Right lobe of liver (tissue), 6 donors: ENCODE results near the gene EPN3. TPM values are rescaled to one million over a fixed set of nuclear protein-coding genes. Genes with fewer than 3 reads are reported as not detected.
A peak's percentile ranks its signal among the peaks of the same experiment; 100 is the strongest.

ENCODE experiments used
- ATAC-seq, 4 donors: fragments of 200-7000 bp; cut with Tn5 transposase; one replicate each; pipeline ENCODE4 v1.9.1; 2020; ENCODE audit warnings: mild to moderate bottlenecking in 4 of 4, moderate library complexity in 4 of 4
- DNase-seq, 3 donors: peaks; one replicate each; pipeline ENCODE4 v3.0.0-alpha.2; 2020
- H3K27ac ChIP-seq, 3 donors: fragments of 200-600 bp; one replicate each; pipeline ENCODE4 v1.8.0; 2022
- H3K27me3 ChIP-seq, 2 donors: fragments of 200-600 bp; one replicate each; pipeline ENCODE4 v1.8.0; 2022
- H3K36me3 ChIP-seq, 4 donors: fragments of 200-600 bp; sonication (generic) in 1 of 4; one replicate each; pipeline versions ENCODE4 v1.5.1 to v1.8.0; 2017 to 2022; ENCODE audit warnings: control low read depth in 1 of 4
- H3K4me1 ChIP-seq, 4 donors: fragments of 200-600 bp; sonication (generic) in 1 of 4; one replicate each; pipeline versions ENCODE4 v1.5.1 to v1.8.0; 2017 to 2022; ENCODE audit warnings: control low read depth in 1 of 4
- H3K4me3 ChIP-seq, 3 donors: fragments of 200-600 bp; one replicate each; pipeline ENCODE4 v1.8.0; 2022
- H3K9me3 ChIP-seq, 4 donors: fragments of 200-600 bp; sonication (generic) in 1 of 4; one replicate each; pipeline versions ENCODE4 v1.5.1 to v1.8.0; 2017 to 2022; ENCODE audit warnings: control low read depth in 1 of 4
- POLR2A ChIP-seq: fragments of 450-650 bp; IDR thresholded peaks from one replicate; pipeline ENCODE4 v1.6.1; 2017; ENCODE audit warnings: antibody characterized with exemption, mild to moderate bottlenecking
- WGBS: methylation state at CpG from one replicate; pipeline ENCODE4 v1.1.6; 2018; ENCODE audit warnings: low coverage, low lambda C conversion rate; ENCODE audit not compliant: insufficient coverage; ENCODE audit errors: missing lambda C conversion rate; 5-methylcytosine and 5-hydroxymethylcytosine counted together
- intact Hi-C, 2 donors: fragments of 100-400 bp; cut with DNase I; formaldehyde crosslinking; loops; one replicate each; pipeline versions ENCODE4 v1.11.2 to v1.14.1; 2022
- total RNA-seq, 6 experiments: library from RNA; depleted of rRNA in 2 of 6; stranded (reverse); fragments of >200 nt in 2 of 6; fragmentation: NEBNext Ultra II Directional in 3 of 6; extraction: Animal tissue kit (Norgen Biotek cat#: 25700) in 3 of 6; gene quantifications; one replicate each; pipeline versions ENCODE4 v1.1.0 to v1.2.4, GENCODE V29; 2016 to 2023
- TF ChIP-seq, protein P1 (sequence below), 4 donors: fragments of 200-600 bp in 3 of 4; fragments of 450-650 bp in 1 of 4; IDR thresholded peaks; one replicate each; pipeline versions ENCODE4 v1.5.1 to v1.8.0; 2016 to 2022; ENCODE audit warnings: antibody characterized with exemption in 4 of 4, mild to moderate bottlenecking in 2 of 4
- donor health status: DM: no; HTN: yes; CAD: no.
- donor health status: DM: no; HTN: no; CAD: no.
- donor health status: DM: no; HTN: no; CAD: no.
- donor health status: DM: no; HTN: yes; CAD: no.
- donor health status: DM: no; HTN: yes; CAD: no.

EPN3 gene
- total RNA-seq, 6 experiments from 2014 or later, result 0.06 to 0.27 TPM; not detected in 4

DNA sequence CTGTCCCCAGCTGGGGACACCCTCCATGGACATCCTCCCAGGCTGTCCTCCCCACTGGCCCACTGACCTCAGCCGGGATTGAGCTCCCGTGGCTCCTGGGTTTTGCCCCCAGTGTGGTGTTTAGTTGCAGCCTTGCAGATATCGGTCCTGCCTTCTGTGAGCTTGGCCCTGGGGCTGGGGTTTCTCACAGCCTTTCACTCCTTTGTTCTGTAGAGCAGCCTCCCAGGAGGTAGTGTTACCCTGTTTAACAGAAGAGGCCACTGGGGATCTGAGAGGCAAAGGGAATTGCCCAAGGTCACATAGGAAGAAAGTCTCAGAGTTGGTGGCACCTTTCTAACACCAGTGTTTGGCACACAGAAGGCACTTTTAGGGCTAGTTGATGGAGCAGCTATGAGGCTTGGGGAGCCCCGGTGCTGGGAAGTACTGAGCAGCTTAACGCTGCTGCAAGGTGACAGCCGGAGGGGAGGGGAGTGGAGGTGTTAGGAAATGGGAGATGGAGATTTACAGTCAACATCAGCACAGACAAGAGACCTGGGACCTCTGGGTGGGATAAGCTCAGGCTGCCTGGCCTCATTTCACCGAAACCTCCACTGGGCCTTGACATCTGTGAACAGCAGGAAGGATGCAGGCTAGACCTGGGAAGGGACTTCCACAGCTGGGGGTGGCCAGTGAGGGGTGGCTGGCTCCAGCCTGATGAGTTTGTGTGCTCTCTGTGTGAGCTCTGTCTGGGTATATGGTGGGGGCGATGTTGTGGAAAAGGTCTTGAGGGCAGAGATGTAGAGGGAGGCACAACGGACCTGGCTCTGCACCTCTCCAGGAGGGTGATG, 54.1 kb downstream of the EPN3 start:
- DNase-seq, result no peak
- no peak for TF ChIP-seq POLR2A
- TF ChIP-seq, protein P1, sequence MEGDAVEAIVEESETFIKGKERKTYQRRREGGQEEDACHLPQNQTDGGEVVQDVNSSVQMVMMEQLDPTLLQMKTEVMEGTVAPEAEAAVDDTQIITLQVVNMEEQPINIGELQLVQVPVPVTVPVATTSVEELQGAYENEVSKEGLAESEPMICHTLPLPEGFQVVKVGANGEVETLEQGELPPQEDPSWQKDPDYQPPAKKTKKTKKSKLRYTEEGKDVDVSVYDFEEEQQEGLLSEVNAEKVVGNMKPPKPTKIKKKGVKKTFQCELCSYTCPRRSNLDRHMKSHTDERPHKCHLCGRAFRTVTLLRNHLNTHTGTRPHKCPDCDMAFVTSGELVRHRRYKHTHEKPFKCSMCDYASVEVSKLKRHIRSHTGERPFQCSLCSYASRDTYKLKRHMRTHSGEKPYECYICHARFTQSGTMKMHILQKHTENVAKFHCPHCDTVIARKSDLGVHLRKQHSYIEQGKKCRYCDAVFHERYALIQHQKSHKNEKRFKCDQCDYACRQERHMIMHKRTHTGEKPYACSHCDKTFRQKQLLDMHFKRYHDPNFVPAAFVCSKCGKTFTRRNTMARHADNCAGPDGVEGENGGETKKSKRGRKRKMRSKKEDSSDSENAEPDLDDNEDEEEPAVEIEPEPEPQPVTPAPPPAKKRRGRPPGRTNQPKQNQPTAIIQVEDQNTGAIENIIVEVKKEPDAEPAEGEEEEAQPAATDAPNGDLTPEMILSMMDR (IDR thresholded peaks at IDR 0.05), result no peak
- intact Hi-C loops, result no loop called here
- 88% methylated on average over 4 of the region's 9 CpGs for whole genome bisulfite sequencing
- ATAC-seq, result no peak
- H3K27ac ChIP-seq, result no peak overlapping the region
- no peak overlapping the region for H3K4me3 ChIP-seq
- no peaks in the 10 kb centered on the region for H3K9me3 ChIP-seq
- no peaks in the 10 kb centered on the region for H3K36me3 ChIP-seq
- peaks cover 0 to 12% (median 0%) of the 10 kb centered on the region in 4 donors for H3K4me1 ChIP-seq
- no peaks in the 10 kb centered on the region for H3K27me3 ChIP-seq

DNA sequence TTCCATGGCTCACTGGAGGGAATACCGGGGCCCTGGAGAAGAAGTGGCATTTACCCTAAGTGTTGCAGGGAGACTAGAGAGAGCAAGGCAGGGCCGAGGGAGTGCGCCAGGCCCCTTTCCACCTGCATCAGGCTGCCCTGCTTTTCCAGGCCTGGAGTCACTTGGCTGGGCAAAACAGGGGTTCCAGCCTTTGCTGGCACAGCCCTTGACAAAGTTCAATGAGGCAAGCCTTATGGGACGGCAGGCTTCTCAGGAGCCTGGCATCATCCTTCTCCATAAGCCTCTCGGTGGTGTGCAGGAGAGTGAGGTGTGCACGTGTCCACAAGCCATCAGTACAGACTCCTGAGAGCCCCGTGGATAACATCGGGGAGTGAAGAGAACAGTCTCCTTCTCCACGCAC, 55.0 kb downstream of the EPN3 start:
- WGBS, result 72% methylated on average over 6 of the region's 9 CpGs
- Histone ChIP-seq H3K27me3 (no peaks in the 10 kb centered on the region), H3K9me3 (no peaks in the 10 kb centered on the region), H3K4me3 (no peak overlapping the region), H3K4me1 (peaks cover 0 to 12% (median 0%) of the 10 kb centered on the region in 4 donors), H3K27ac (no peak overlapping the region), H3K36me3 (no peaks in the 10 kb centered on the region)
- intact Hi-C loops, result no loop called here
- ATAC-seq (no peak), DNase-seq (no peak)
- TF ChIP-seq, protein P1 (IDR thresholded peaks at IDR 0.05), result no peak
- no peak for TF ChIP-seq POLR2A

DNA sequence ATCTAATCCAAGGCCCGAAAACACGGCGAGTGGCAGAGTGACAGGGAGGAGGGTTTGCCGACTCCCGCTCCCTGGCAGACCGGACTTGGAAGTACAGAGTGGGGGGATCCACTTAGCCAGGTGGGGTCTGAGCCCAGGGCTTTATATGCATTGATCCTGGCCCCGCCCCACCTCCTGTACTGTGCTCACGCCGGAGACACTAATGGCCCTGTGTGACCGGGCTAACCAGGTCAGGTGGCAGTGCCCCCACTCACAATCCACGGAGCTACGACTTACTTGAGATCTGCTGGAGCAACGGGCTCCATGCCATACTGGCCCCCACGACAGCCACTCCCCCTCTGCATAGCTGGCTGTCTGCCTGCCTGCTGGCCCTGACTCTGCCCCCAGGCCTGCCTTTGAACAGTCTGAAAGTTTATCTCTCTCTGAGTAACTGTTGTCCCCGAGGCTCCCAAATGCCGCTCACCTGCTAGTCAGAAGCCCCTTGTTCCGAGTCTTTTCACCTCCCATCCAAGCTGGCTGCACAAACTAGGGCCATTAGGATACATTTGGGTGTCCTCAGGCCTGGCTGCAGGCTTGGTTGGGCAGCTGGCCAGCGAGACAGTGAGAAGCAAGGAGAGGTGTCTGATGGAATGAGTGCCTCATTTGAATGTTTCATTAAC, 56.0 kb downstream of the EPN3 start:
- intact Hi-C loops, result no loop called here
- no peak for TF ChIP-seq POLR2A
- TF ChIP-seq, protein P1 (IDR thresholded peaks at IDR 0.05), result no peak
- DNase-seq (no peak), ATAC-seq (peak in 1 of 4 donors; percentile 11)
- Histone ChIP-seq H3K4me3 (no peak overlapping the region), H3K4me1 (peaks cover 0 to 12% (median 0%) of the 10 kb centered on the region in 4 donors), H3K36me3 (no peaks in the 10 kb centered on the region), H3K27ac (no peak overlapping the region), H3K27me3 (no peaks in the 10 kb centered on the region), H3K9me3 (no peaks in the 10 kb centered on the region)
- WGBS, result 56% methylated on average over 10 of the region's 18 CpGs

DNA sequence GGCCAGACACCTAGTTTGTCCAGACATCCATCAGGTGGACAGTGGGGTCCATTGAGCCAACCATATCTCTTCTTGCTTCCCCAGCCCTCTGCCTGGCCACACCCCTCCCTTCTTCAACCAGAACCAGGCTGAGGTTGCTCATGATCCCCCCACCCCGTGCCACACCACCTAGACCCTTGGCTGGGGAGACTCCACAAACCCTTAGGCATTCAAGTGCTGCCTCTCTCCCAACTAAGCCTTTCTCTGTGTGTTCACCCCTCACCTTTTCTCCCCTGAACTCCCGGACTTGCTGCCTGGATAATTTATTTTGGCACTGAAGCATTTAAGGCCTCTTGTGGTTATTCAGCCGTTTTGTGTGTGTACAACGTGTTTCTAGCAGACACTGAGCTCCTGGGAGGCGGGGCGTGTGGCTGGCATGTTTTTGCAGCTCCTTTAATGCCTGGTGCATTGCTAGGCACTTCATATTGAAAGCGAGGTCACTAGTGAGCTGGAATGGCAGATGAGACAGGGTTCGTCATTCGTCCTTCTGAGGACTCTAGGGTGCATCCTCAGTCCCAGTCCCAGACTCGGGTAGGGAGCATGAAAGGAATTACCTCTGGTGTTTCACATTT, 56.7 kb downstream of the EPN3 start:
- peak in 1 of 4 donors; percentile 58 for ATAC-seq
- intact Hi-C loops, result no loop called here
- Histone ChIP-seq H3K4me3 (no peak overlapping the region), H3K27ac (no peak overlapping the region), H3K4me1 (peaks cover 0 to 12% (median 0%) of the 10 kb centered on the region in 4 donors), H3K9me3 (no peaks in the 10 kb centered on the region), H3K36me3 (no peaks in the 10 kb centered on the region), H3K27me3 (no peaks in the 10 kb centered on the region)
- DNase-seq, result no peak
- WGBS, result 48% methylated on average over 10 of the region's 10 CpGs
- TF ChIP-seq, protein P1 (IDR thresholded peaks at IDR 0.05), result no peak
- no peak for TF ChIP-seq POLR2A
